OCI-LY7 (cell line): ENCODE results near the gene GRM4. TPM values are rescaled to one million over a fixed set of nuclear protein-coding genes. Genes with fewer than 3 reads are reported as not detected.

ENCODE experiments used
- BruUV-seq: library from RNA; stranded (reverse); fragments of 400-500 nt; replicated peaks from 2 replicates; lab custom pipeline; 2021; lab: Mats Ljungman, UMichigan
- CTCF ChIA-PET: fragments of 300-600 bp; sonication (Branson Sonifier 250); formaldehyde crosslinking; loops from one replicate; lab custom pipeline; 2022; ENCODE audit warnings: antibody characterized with exemption; ENCODE audit not compliant: unreplicated experiment; lab: Charles Lee
- POLR2A ChIA-PET: fragments of 300-600 bp; sonication (Branson Sonifier 250); formaldehyde crosslinking; loops from one replicate; lab custom pipeline; 2022; ENCODE audit warnings: antibody characterized with exemption; lab: Charles Lee
- DNase-seq: peaks from one replicate; pipeline ENCODE4 v3.0.0-alpha.2; 2015; ENCODE audit warnings: low spot score
- H2AFZ ChIP-seq: fragments of 200-600 bp; sonication (generic), shearing (Covaris generic); 2 replicates; pipeline ENCODE4 v1.6.1; 2014; ENCODE audit warnings: mild to moderate bottlenecking, antibody characterized with exemption, low read length, moderate library complexity
- H3K27ac ChIP-seq: fragments of 200-600 bp; sonication (generic); 2 replicates; pipeline ENCODE4 v1.5.1; 2014; ENCODE audit warnings: mixed run types, low read depth, mild to moderate bottlenecking, moderate library complexity, low read length, inconsistent platforms; ENCODE audit not compliant: poor library complexity, severe bottlenecking
- H3K36me3 ChIP-seq: fragments of 200-600 bp; sonication (generic); 2 replicates; pipeline ENCODE4 v1.6.1; 2014; ENCODE audit warnings: mild to moderate bottlenecking, antibody characterized with exemption, low read length, moderate library complexity, mixed read lengths; ENCODE audit not compliant: insufficient read depth
- H3K4me1 ChIP-seq: fragments of 200-600 bp; sonication (generic); 2 replicates; pipeline ENCODE4 v1.5.1; 2014; ENCODE audit warnings: mild to moderate bottlenecking, low read length; ENCODE audit not compliant: insufficient read depth, poor library complexity, severe bottlenecking
- H3K4me2 ChIP-seq: fragments of 200-600 bp; sonication (generic); 2 replicates; pipeline ENCODE4 v1.6.1; 2014; ENCODE audit warnings: mild to moderate bottlenecking, low read length
- H3K4me3 ChIP-seq: fragments of 200-600 bp; sonication (generic); 2 replicates; pipeline ENCODE4 v1.5.1; 2014; ENCODE audit warnings: mild to moderate bottlenecking, low read depth, low read length; ENCODE audit not compliant: poor library complexity, severe bottlenecking
- H3K79me2 ChIP-seq: fragments of 200-600 bp; sonication (generic); 2 replicates; pipeline ENCODE4 v1.6.1; 2016; ENCODE audit warnings: low read depth, mild to moderate bottlenecking, low read length, moderate library complexity, mixed read lengths; ENCODE audit not compliant: insufficient read depth
- H3K9me2 ChIP-seq: fragments of 200-600 bp; sonication (generic); 2 replicates; pipeline ENCODE4 v1.6.1; 2016; ENCODE audit warnings: mild to moderate bottlenecking, low read length, mixed read lengths; ENCODE audit not compliant: insufficient read depth
- H3K9me3 ChIP-seq: fragments of 200-600 bp; sonication (generic); 2 replicates; pipeline ENCODE4 v1.6.1; 2014; ENCODE audit warnings: mild to moderate bottlenecking, mixed run types, low read length, mixed read lengths
- H4K20me1 ChIP-seq: fragments of 200-600 bp; sonication (generic); 2 replicates; pipeline ENCODE4 v1.6.1; 2014; ENCODE audit warnings: mild to moderate bottlenecking, antibody characterized with exemption, low read length, moderate library complexity, mixed read lengths; ENCODE audit not compliant: insufficient read depth
- EZH2phosphoT487 ChIP-seq: fragments of 200-600 bp; sonication (generic); IDR thresholded peaks from 2 replicates; pipeline ENCODE4 v1.6.1; 2018; ENCODE audit warnings: low read depth, borderline replicate concordance, mild to moderate bottlenecking, mixed run types, antibody characterized with exemption, low read length, moderate library complexity, mixed read lengths
- intact Hi-C: fragments of 100-400 bp; cut with micrococcal nuclease; formaldehyde crosslinking; loops from one replicate; pipeline ENCODE4 v1.10.0; 2022; ENCODE audit not compliant: unreplicated experiment
- total RNA-seq, 2 experiments: library from RNA; depleted of rRNA in 1 of 2; stranded (reverse); fragments of >200 nt in 1 of 2; shearing (Covaris generic) in 1 of 2; gene quantifications; 2 replicates each; pipeline ENCODE4 v1.2.3, GENCODE V29; 2014 to 2022
- TF ChIP-seq, protein P1 (sequence below): fragments of 200-600 bp; sonication (generic); conservative IDR thresholded peaks from 2 replicates; pipeline ENCODE4 v1.5.1; 2014; ENCODE audit warnings: mild to moderate bottlenecking, antibody characterized with exemption, low read length, moderate library complexity, mixed read lengths

Gene GRM4
- total RNA-seq, 2 experiments from 2014 or later = 0.73 to 1.3 TPM

DNA sequence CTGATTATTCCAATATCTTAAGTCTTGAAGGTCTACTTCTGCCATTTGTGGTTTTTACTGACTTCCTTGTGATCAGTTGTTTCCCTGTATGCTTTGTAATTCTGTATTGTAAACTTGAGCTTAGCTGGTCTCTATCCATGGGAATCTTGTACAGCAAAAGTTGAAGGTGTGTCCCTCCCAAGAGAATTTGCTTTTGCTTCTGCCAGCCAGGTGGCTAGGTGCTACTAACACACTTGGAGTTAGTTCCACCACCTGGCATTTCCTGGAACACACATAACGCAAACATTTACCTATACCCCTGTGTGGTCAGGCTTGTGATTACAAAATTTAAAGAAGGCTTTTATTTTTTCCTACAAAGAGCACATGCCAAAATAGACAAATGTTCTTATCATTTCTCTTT is 141.2 kb downstream of the GRM4 start:
- no peaks in the 10 kb centered on the region for H4K20me1 ChIP-seq
- intact Hi-C loops = no loop called here
- H3K9me2 ChIP-seq = no peaks in the 10 kb centered on the region
- POLR2A ChIA-PET = interaction anchor here (0.6 kb wide), 1 partner anchor 11 kb away, joined by 3 read pairs; no protein-coding TSS in a partner anchor
- H3K9me3 ChIP-seq = no peaks in the 10 kb centered on the region
- TF ChIP-seq, protein P1, sequence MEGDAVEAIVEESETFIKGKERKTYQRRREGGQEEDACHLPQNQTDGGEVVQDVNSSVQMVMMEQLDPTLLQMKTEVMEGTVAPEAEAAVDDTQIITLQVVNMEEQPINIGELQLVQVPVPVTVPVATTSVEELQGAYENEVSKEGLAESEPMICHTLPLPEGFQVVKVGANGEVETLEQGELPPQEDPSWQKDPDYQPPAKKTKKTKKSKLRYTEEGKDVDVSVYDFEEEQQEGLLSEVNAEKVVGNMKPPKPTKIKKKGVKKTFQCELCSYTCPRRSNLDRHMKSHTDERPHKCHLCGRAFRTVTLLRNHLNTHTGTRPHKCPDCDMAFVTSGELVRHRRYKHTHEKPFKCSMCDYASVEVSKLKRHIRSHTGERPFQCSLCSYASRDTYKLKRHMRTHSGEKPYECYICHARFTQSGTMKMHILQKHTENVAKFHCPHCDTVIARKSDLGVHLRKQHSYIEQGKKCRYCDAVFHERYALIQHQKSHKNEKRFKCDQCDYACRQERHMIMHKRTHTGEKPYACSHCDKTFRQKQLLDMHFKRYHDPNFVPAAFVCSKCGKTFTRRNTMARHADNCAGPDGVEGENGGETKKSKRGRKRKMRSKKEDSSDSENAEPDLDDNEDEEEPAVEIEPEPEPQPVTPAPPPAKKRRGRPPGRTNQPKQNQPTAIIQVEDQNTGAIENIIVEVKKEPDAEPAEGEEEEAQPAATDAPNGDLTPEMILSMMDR = no peak
- no peak for TF ChIP-seq EZH2phosphoT487
- CTCF ChIA-PET = no interaction called here
- no peak overlapping the region for H2AFZ ChIP-seq
- BruUV-seq = no TSS peak
- no peak overlapping the region for H3K4me3 ChIP-seq
- no peak for DNase-seq
- no peaks in the 10 kb centered on the region for H3K4me1 ChIP-seq
- no peaks in the 10 kb centered on the region for H3K79me2 ChIP-seq
- H3K4me2 ChIP-seq = no peak overlapping the region
- H3K36me3 ChIP-seq = no peaks in the 10 kb centered on the region
- no peak overlapping the region for H3K27ac ChIP-seq

DNA sequence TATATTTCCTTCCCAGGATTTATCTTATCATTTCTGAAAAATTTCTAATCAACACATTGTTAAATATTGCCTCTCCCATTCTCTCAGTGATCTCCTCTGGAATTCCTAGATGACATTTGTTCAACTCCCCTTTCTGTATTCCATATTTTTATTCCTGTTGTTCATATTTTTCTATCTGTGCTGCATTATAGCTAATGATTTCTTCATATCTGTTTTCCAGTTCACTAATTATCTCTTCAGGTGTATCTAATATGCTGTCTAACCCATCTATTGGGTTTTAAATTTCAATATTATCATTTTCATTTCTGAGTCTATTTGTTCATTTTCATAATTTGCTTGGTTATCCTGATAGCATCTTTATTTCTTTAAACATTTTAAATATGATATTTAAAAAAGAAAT is 141.9 kb downstream of the GRM4 start:
- Histone ChIP-seq H4K20me1 (no peaks in the 10 kb centered on the region), H2AFZ (no peak overlapping the region), H3K9me2 (no peaks in the 10 kb centered on the region), H3K4me1 (no peaks in the 10 kb centered on the region), H3K4me2 (no peak overlapping the region), H3K27ac (no peak overlapping the region), H3K79me2 (no peaks in the 10 kb centered on the region), H3K9me3 (no peaks in the 10 kb centered on the region), H3K36me3 (no peaks in the 10 kb centered on the region), H3K4me3 (no peak overlapping the region)
- BruUV-seq = no TSS peak
- TF ChIP-seq, protein P1 = no peak
- TF ChIP-seq EZH2phosphoT487 = no peak
- no peak for DNase-seq
- ChIA-PET CTCF (no interaction called here), POLR2A (interaction anchor here (0.5 kb wide), 1 partner anchor 1387 kb away, joined by 4 read pairs; no protein-coding TSS in a partner anchor)
- intact Hi-C loops = no loop called here

DNA sequence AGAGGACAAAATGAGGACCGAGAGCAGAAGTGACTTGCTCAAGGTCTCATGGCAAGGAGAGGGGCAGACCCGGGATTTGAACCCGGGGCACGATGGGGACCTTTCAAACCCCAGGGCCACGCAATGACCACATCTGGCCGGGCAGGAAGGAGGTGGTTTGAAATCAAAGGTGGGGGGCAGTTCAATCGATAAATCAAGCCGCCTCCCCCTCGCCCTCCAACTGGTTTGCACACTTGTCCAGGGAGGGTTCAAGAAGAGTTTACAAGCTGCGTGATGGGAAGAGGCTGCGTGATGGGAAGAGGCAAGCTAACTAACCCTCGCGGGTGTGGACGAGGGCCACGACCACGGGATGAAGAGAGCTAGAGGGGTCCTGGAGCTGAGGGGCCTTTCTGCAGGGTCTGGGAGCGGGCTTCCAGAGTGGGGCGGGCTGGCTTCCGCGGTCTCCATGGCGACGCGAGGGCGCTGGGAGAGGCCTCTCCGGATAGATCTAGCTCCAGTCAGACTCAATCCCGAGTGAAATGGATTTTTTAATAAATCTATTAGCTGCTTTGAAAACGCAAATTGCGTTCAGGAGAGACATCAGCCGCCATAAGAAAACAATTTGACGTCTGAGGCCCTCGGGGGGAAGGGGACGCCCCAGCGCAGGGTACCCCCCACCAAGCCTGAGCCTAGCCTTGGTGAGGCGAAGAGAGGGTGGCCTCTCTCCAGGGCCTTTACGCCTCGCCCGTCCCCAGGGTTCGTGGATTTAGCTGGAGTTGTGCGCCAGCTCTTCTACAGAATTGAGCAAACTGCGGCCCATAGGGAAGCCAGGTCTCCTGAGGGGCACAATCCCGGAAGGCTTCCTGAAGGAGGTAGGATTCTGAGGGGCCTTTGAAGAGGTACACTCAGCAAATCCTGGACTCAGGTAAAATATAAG is 143.9 kb downstream of the GRM4 start:
- ChIA-PET POLR2A (no interaction called here), CTCF (no interaction called here)
- Histone ChIP-seq H2AFZ (no peak overlapping the region), H3K9me2 (no peaks in the 10 kb centered on the region), H3K4me3 (no peak overlapping the region), H3K36me3 (no peaks in the 10 kb centered on the region), H3K79me2 (no peaks in the 10 kb centered on the region), H3K27ac (no peak overlapping the region), H3K4me2 (no peak overlapping the region), H4K20me1 (no peaks in the 10 kb centered on the region), H3K4me1 (no peaks in the 10 kb centered on the region), H3K9me3 (no peaks in the 10 kb centered on the region)
- intact Hi-C loops = no loop called here
- no TSS peak for BruUV-seq
- no peak for TF ChIP-seq EZH2phosphoT487
- TF ChIP-seq, protein P1 = no peak
- no peak for DNase-seq
